ENCODE results near the gene NTM.

GRCh38 chr11:131662317-131662972, 292.0 kb downstream of the NTM start:
- TF ChIP-seq NFYB (CRISPR knock-in tag; conservative IDR thresholded peaks at IDR 0.05; ENCODE audit: low read depth) (no peak), TEAD4 (CRISPR knock-in tag; IDR thresholded peaks at IDR 0.05) (no peak), SMAD3 (CRISPR knock-in tag; IDR thresholded peaks at IDR 0.05; ENCODE audit: borderline replicate concordance) (no peak), NR2C2 (CRISPR knock-in tag; IDR thresholded peaks at IDR 0.05) (no peak), USF1 (CRISPR knock-in tag; IDR thresholded peaks at IDR 0.05) (no peak), IRF2 (CRISPR knock-in tag; IDR thresholded peaks at IDR 0.05; ENCODE audit: borderline replicate concordance, low read depth) (no peak), NR1H2 (CRISPR knock-in tag; IDR thresholded peaks at IDR 0.05) (no peak), USF2 (CRISPR knock-in tag; IDR thresholded peaks at IDR 0.05) (no peak)
- TF ChIP-seq, protein P1, sequence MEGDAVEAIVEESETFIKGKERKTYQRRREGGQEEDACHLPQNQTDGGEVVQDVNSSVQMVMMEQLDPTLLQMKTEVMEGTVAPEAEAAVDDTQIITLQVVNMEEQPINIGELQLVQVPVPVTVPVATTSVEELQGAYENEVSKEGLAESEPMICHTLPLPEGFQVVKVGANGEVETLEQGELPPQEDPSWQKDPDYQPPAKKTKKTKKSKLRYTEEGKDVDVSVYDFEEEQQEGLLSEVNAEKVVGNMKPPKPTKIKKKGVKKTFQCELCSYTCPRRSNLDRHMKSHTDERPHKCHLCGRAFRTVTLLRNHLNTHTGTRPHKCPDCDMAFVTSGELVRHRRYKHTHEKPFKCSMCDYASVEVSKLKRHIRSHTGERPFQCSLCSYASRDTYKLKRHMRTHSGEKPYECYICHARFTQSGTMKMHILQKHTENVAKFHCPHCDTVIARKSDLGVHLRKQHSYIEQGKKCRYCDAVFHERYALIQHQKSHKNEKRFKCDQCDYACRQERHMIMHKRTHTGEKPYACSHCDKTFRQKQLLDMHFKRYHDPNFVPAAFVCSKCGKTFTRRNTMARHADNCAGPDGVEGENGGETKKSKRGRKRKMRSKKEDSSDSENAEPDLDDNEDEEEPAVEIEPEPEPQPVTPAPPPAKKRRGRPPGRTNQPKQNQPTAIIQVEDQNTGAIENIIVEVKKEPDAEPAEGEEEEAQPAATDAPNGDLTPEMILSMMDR (IDR thresholded peaks at IDR 0.05) = no peak
